ENCODE measurements around the gene SLC19A1. TPM values are rescaled to one million over a fixed set of nuclear protein-coding genes. Genes with fewer than 3 reads are reported as not detected.

SLC19A1 gene
- total RNA-seq, 1 experiment from 2014 or later: 4.3 TPM

DNA sequence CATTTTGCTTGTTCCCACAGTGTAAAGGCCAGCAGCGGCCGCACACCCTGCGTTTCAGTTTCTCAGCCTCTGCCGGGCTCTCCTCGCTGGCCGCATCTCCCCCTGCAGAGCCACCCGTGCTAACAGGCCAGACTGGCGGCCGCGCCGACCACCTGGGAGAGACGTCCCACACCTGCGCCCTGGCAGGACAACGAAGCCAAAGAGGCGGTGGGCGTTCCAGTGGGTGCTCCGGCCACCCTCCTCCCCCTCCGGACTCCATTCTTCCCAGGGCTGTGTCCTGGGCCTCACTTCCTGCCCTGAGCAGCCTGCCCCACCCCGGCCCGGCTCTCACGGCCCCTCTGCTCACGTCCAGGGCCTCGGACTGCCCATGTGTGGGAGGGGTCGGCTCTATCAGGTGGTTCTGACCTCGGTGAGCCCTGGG is 31.9 kb upstream of the SLC19A1 start:
- Histone ChIP-seq H3K9me3 (ENCODE audit: low read length) (no peaks in the 10 kb centered on the region), H4K20me1 (ENCODE audit: insufficient read depth, low read depth, low read length) (no peaks in the 10 kb centered on the region), H3K4me3 (ENCODE audit: low read length) (no peak overlapping the region), H3K4me2 (ENCODE audit: low read depth, low read length, poor library complexity, severe bottlenecking) (no peak overlapping the region), H3K27ac (ENCODE audit: low read length) (no peak overlapping the region), H3K9ac (ENCODE audit: low read length) (no peak overlapping the region), H3K27me3 (ENCODE audit: low read length) (no peaks in the 10 kb centered on the region), H2AFZ (ENCODE audit: low read length) (no peak overlapping the region), H3K9me2 (replicated peaks; ENCODE audit: insufficient read depth, low read length) (no peaks in the 10 kb centered on the region), H3K36me3 (ENCODE audit: insufficient read depth, low read length) (no peaks in the 10 kb centered on the region), H3K4me1 (ENCODE audit: low read length) (no peaks in the 10 kb centered on the region), H3K79me2 (ENCODE audit: low read length) (no peaks in the 10 kb centered on the region)
- no peak for DNase-seq

DNA sequence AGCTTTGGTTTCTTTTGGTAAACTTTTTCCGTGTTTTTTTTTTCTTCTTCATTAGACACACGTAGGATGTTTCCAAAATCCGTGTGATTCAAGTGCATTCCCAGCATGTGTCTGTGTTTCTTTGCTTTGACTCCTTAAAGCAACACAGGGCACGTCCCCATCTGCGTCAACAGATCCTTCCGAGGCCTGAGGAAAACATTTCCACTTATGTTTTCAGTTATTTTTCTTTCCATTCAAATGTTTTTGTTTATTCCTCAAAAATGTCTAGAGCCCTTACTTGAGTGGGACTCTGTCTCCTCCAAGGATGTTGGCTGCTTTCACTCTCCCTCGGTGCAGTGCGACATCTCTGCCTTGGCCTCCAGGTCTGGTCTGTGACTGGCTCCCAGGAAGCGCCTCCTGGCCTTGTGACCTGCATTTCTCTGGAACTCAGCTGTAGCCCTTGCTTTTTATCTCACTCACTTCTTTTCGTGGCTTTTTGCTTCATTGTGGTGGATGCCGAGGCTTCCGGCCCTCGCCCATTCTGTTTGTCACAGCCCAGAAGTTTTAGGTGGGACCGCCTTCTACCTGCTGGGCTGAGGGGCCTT is 31.3 kb upstream of the SLC19A1 start:
- Histone ChIP-seq H3K27ac (ENCODE audit: low read length) (no peak overlapping the region), H3K4me1 (ENCODE audit: low read length) (no peaks in the 10 kb centered on the region), H2AFZ (ENCODE audit: low read length) (no peak overlapping the region), H3K9me3 (ENCODE audit: low read length) (no peaks in the 10 kb centered on the region), H3K36me3 (ENCODE audit: insufficient read depth, low read length) (no peaks in the 10 kb centered on the region), H3K9me2 (replicated peaks; ENCODE audit: insufficient read depth, low read length) (no peaks in the 10 kb centered on the region), H3K27me3 (ENCODE audit: low read length) (no peaks in the 10 kb centered on the region), H4K20me1 (ENCODE audit: insufficient read depth, low read depth, low read length) (no peaks in the 10 kb centered on the region), H3K4me2 (ENCODE audit: low read depth, low read length, poor library complexity, severe bottlenecking) (no peak overlapping the region), H3K4me3 (ENCODE audit: low read length) (no peak overlapping the region), H3K79me2 (ENCODE audit: low read length) (no peaks in the 10 kb centered on the region), H3K9ac (ENCODE audit: low read length) (no peak overlapping the region)
- DNase-seq: no peak

- no peak for DNase-seq
- no peaks in the 10 kb centered on the region for H3K9me3 ChIP-seq (ENCODE audit: low read length)
- H3K4me1 ChIP-seq (ENCODE audit: low read length): no peaks in the 10 kb centered on the region
Measured at GRCh38 chr21:45572783-45573451, 30.7 kb upstream of the SLC19A1 start.

GRCh38 chr21:45572231-45572630 is 30.0 kb upstream of the SLC19A1 start:
- H4K20me1 ChIP-seq (ENCODE audit: insufficient read depth, low read depth, low read length): no peaks in the 10 kb centered on the region
- no peaks in the 10 kb centered on the region for H3K27me3 ChIP-seq (ENCODE audit: low read length)
- H3K9me3 ChIP-seq (ENCODE audit: low read length): no peaks in the 10 kb centered on the region
- no peaks in the 10 kb centered on the region for H3K9me2 ChIP-seq (replicated peaks; ENCODE audit: insufficient read depth, low read length)
- no peaks in the 10 kb centered on the region for H3K4me1 ChIP-seq (ENCODE audit: low read length)
- H3K4me3 ChIP-seq (ENCODE audit: low read length): no peak overlapping the region
- H3K9ac ChIP-seq (ENCODE audit: low read length): no peak overlapping the region
- H2AFZ ChIP-seq (ENCODE audit: low read length): no peak overlapping the region
- no peak overlapping the region for H3K4me2 ChIP-seq (ENCODE audit: low read depth, low read length, poor library complexity, severe bottlenecking)
- no peak for DNase-seq
- H3K27ac ChIP-seq (ENCODE audit: low read length): no peak overlapping the region
- no peaks in the 10 kb centered on the region for H3K36me3 ChIP-seq (ENCODE audit: insufficient read depth, low read length)
- H3K79me2 ChIP-seq (ENCODE audit: low read length): no peaks in the 10 kb centered on the region

More at GRCh38 chr21:45572783-45573451, 30.7 kb upstream of the SLC19A1 start:
- no peak overlapping the region for H3K4me3 ChIP-seq (ENCODE audit: low read length)
- H3K36me3 ChIP-seq (ENCODE audit: insufficient read depth, low read length): no peaks in the 10 kb centered on the region
- H2AFZ ChIP-seq (ENCODE audit: low read length): no peak overlapping the region
- no peak overlapping the region for H3K27ac ChIP-seq (ENCODE audit: low read length)
- no peak overlapping the region for H3K4me2 ChIP-seq (ENCODE audit: low read depth, low read length, poor library complexity, severe bottlenecking)
- no peaks in the 10 kb centered on the region for H4K20me1 ChIP-seq (ENCODE audit: insufficient read depth, low read depth, low read length)
- H3K9ac ChIP-seq (ENCODE audit: low read length): no peak overlapping the region
- no peaks in the 10 kb centered on the region for H3K79me2 ChIP-seq (ENCODE audit: low read length)
- H3K9me2 ChIP-seq (replicated peaks; ENCODE audit: insufficient read depth, low read length): no peaks in the 10 kb centered on the region
- H3K27me3 ChIP-seq (ENCODE audit: low read length): no peaks in the 10 kb centered on the region

GRCh38 chr21:45571641-45572040 is 29.4 kb upstream of the SLC19A1 start:
- no peak overlapping the region for H3K4me2 ChIP-seq (ENCODE audit: low read depth, low read length, poor library complexity, severe bottlenecking)
- no peaks in the 10 kb centered on the region for H3K4me1 ChIP-seq (ENCODE audit: low read length)
- no peak overlapping the region for H2AFZ ChIP-seq (ENCODE audit: low read length)
- H3K79me2 ChIP-seq (ENCODE audit: low read length): no peaks in the 10 kb centered on the region
- H3K36me3 ChIP-seq (ENCODE audit: insufficient read depth, low read length): no peaks in the 10 kb centered on the region
- no peak overlapping the region for H3K4me3 ChIP-seq (ENCODE audit: low read length)
- no peaks in the 10 kb centered on the region for H3K27me3 ChIP-seq (ENCODE audit: low read length)
- no peaks in the 10 kb centered on the region for H4K20me1 ChIP-seq (ENCODE audit: insufficient read depth, low read depth, low read length)
- H3K9me2 ChIP-seq (replicated peaks; ENCODE audit: insufficient read depth, low read length): no peaks in the 10 kb centered on the region
- H3K9me3 ChIP-seq (ENCODE audit: low read length): no peaks in the 10 kb centered on the region
- no peak for DNase-seq
- no peak overlapping the region for H3K9ac ChIP-seq (ENCODE audit: low read length)
- no peak overlapping the region for H3K27ac ChIP-seq (ENCODE audit: low read length)

DNA sequence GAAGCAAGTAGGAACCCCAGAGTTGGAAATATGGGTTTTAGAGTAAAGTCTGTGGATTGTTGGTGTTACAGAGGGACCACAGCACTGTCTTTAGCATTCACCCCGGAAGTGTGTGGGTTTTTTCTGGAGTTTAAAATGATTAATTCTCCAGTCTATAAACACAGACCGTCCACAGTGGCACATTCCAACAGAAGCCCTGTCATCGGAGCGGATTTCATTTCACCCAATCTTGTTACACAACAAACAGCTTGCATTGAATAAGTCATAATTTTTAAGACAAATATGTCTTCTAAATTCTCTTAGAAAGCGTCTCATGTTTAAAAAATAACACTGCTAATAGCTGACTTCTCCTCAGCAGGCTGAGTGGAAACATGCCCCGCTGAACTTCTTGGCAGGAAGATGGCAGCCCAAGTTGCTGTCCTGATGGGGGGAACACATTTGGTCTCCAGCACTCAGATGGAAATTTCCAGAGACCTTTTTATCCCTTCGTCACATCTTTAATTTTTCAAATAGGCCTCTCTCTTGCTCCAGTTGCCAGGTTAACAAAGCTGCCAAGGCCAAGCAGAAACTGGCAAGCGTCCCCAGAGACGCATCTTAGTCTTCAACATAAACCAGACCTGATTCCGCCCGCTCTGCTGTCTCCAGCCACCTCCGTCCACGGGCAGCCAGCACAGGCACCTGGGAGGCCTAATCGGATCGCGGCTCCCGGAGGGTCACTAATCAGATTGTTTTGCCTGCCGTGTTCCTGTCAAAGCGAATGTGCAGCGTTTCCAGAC is 28.8 kb upstream of the SLC19A1 start:
- no peaks in the 10 kb centered on the region for H3K9me3 ChIP-seq (ENCODE audit: low read length)
- H3K9me2 ChIP-seq (replicated peaks; ENCODE audit: insufficient read depth, low read length): no peaks in the 10 kb centered on the region
- no peaks in the 10 kb centered on the region for H3K79me2 ChIP-seq (ENCODE audit: low read length)
- no peak for DNase-seq
- no peaks in the 10 kb centered on the region for H4K20me1 ChIP-seq (ENCODE audit: insufficient read depth, low read depth, low read length)
- no peaks in the 10 kb centered on the region for H3K27me3 ChIP-seq (ENCODE audit: low read length)
- H3K36me3 ChIP-seq (ENCODE audit: insufficient read depth, low read length): no peaks in the 10 kb centered on the region
- H2AFZ ChIP-seq (ENCODE audit: low read length): no peak overlapping the region
- no peak overlapping the region for H3K4me2 ChIP-seq (ENCODE audit: low read depth, low read length, poor library complexity, severe bottlenecking)
- no peaks in the 10 kb centered on the region for H3K4me1 ChIP-seq (ENCODE audit: low read length)
- H3K9ac ChIP-seq (ENCODE audit: low read length): no peak overlapping the region
- H3K4me3 ChIP-seq (ENCODE audit: low read length): no peak overlapping the region
- H3K27ac ChIP-seq (ENCODE audit: low read length): no peak overlapping the region

GRCh38 chr21:45570071-45570470 is 27.8 kb upstream of the SLC19A1 start:
- Histone ChIP-seq H3K4me3 (ENCODE audit: low read length) (no peak overlapping the region), H3K9me3 (ENCODE audit: low read length) (no peaks in the 10 kb centered on the region), H3K4me2 (ENCODE audit: low read depth, low read length, poor library complexity, severe bottlenecking) (no peak overlapping the region), H2AFZ (ENCODE audit: low read length) (no peak overlapping the region), H3K27me3 (ENCODE audit: low read length) (no peaks in the 10 kb centered on the region), H3K9ac (ENCODE audit: low read length) (no peak overlapping the region), H3K79me2 (ENCODE audit: low read length) (no peaks in the 10 kb centered on the region), H3K36me3 (ENCODE audit: insufficient read depth, low read length) (no peaks in the 10 kb centered on the region), H3K4me1 (ENCODE audit: low read length) (no peaks in the 10 kb centered on the region), H4K20me1 (ENCODE audit: insufficient read depth, low read depth, low read length) (no peaks in the 10 kb centered on the region), H3K27ac (ENCODE audit: low read length) (no peak overlapping the region), H3K9me2 (replicated peaks; ENCODE audit: insufficient read depth, low read length) (no peaks in the 10 kb centered on the region)
- DNase-seq: no peak

GRCh38 chr21:45568383-45568782 is 26.1 kb upstream of the SLC19A1 start:
- Histone ChIP-seq H3K27me3 (ENCODE audit: low read length) (no peaks in the 10 kb centered on the region), H3K9me3 (ENCODE audit: low read length) (no peaks in the 10 kb centered on the region), H3K9me2 (replicated peaks; ENCODE audit: insufficient read depth, low read length) (no peaks in the 10 kb centered on the region), H4K20me1 (ENCODE audit: insufficient read depth, low read depth, low read length) (no peaks in the 10 kb centered on the region), H3K27ac (ENCODE audit: low read length) (no peak overlapping the region), H2AFZ (ENCODE audit: low read length) (no peak overlapping the region), H3K4me1 (ENCODE audit: low read length) (no peaks in the 10 kb centered on the region), H3K36me3 (ENCODE audit: insufficient read depth, low read length) (no peaks in the 10 kb centered on the region), H3K4me2 (ENCODE audit: low read depth, low read length, poor library complexity, severe bottlenecking) (no peak overlapping the region), H3K4me3 (ENCODE audit: low read length) (no peak overlapping the region), H3K9ac (ENCODE audit: low read length) (no peak overlapping the region), H3K79me2 (ENCODE audit: low read length) (no peaks in the 10 kb centered on the region)
- no peak for DNase-seq

All from Karpas-422 (cell line).